Pancreas (tissue), 10 donors: Measurements from ENCODE around the gene ZSCAN25. TPM values are rescaled to one million over a fixed set of nuclear protein-coding genes. Genes with fewer than 3 reads are reported as not detected.
A peak's percentile ranks its signal among the peaks of the same experiment; 100 is the strongest.

Experiments used
- ATAC-seq, 4 donors: fragments of 200-7000 bp; cut with Tn5 transposase; one replicate each; pipeline versions ENCODE4 v1.8.0 to v1.9.1; 2020; ENCODE audit warnings: mild to moderate bottlenecking in 4 of 4, moderate library complexity in 4 of 4
- DNase-seq, 6 donors: peaks; one replicate each; pipeline ENCODE4 v3.0.0-alpha.2; 2020
- FAIRE-seq: peaks from 2 replicates; lab custom pipeline; 2012; peaks lifted over from hg19 to GRCh38; lab: Jason Lieb, UNC
- H3K27ac ChIP-seq, 4 donors: fragments of 200-600 bp; sonication (generic); 1 replicate in 3 of 4; 2 replicates in 1 of 4; pipeline versions ENCODE4 v1.5.0 to v1.8.0; 2020
- H3K27me3 ChIP-seq, 4 donors: fragments of 200-600 bp; one replicate each; pipeline ENCODE4 v1.8.0; 2021
- H3K36me3 ChIP-seq, 3 donors: fragments of 200-600 bp; sonication (generic) in 1 of 3; one replicate each; pipeline versions ENCODE4 v1.5.0 to v1.8.0; 2020 to 2021
- H3K4me1 ChIP-seq, 3 donors: fragments of 200-600 bp; one replicate each; pipeline ENCODE4 v1.8.0; 2021
- H3K4me3 ChIP-seq, 4 donors: fragments of 200-600 bp; sonication (generic) in 2 of 4; one replicate each; pipeline versions ENCODE4 v1.5.0 to v1.8.0; 2020 to 2021
- H3K9me3 ChIP-seq, 4 donors: fragments of 200-600 bp; one replicate each; pipeline ENCODE4 v1.8.0; 2021
- WGBS, 2 donors: extraction: QIAGEN DNeasy Blood & Tissue Kit; methylation state at CpG; one replicate each; pipeline ENCODE4 v1.1.7; 2013; 5-methylcytosine and 5-hydroxymethylcytosine counted together
- intact Hi-C, 3 donors: fragments of 100-400 bp; cut with DNase I; formaldehyde crosslinking; loops; one replicate each; pipeline versions ENCODE4 v1.11.1 to v1.14.2; 2022
- polyA plus RNA-seq, 2 donors: library from polyadenylated mRNA; stranded (reverse); fragments of 200-250 nt; gene quantifications; one replicate each; pipeline ENCODE4 v1.2.3, GENCODE V29; 2013
- total RNA-seq, 6 donors: library from RNA; stranded (reverse); fragmentation: NEBNext Ultra II Directional in 4 of 6; extraction: Animal tissue kit (Norgen Biotek cat#: 25700) in 4 of 6; gene quantifications; one replicate each; pipeline versions ENCODE4 v1.2.1 to v1.2.4, GENCODE V29; 2021 to 2023
- TF ChIP-seq, protein P1 (sequence below), 4 donors: fragments of 200-600 bp; sonication (generic) in 3 of 4; IDR thresholded peaks; one replicate each; pipeline versions ENCODE4 v1.5.0 to v1.8.0; 2021; ENCODE audit warnings: antibody characterized with exemption in 4 of 4
- donor health status: healthy with polysubstance abuse.
- donor health status: DM: no; HTN: no; CAD: no; lungs with moderate emphysema.
- donor health status: DM: no; HTN: no; CAD: no.
- donor health status: control.
- donor health status: control.
- donor health status: Bipolar disorder and iron deficiency.
- donor health status: DM: yes; HTN: yes; CAD: no.
- donor health status: DM: no; HTN: no; CAD: no.
- donor health status: DM: no; HTN: no; CAD: no.
- donor health status: DM: yes; HTN: yes; CAD: no.

The ZSCAN25 gene
- total and polyA plus RNA-seq, 8 donors, result 4.7 to 12.8 (median 8.0) TPM

DNA sequence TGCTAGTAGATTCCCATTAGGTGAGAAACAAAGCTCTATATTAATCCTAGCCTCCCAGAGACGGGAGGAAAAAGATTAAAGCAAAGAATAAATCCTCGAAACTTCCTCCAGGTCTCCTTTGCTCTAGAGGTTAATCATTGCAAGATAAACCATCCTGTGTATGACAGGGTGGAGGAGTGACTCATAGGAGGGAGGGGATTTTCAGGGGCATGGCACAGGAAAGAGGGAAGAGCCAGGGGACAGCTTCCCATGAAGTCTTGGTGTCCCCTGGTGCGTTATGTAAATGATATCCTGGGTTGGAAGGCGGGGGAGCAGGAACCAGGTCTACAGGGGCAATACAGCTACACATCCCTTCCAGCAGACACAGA, 62.3 kb downstream of the ZSCAN25 start:
- peak overlapping the region in 3 of 4 donors; percentile 26 to 40 (median 35) for H3K4me3 ChIP-seq
- intact Hi-C loops, result no loop called here
- peak; percentile 77 to 94 (median 84) for ATAC-seq
- H3K36me3 ChIP-seq, result peaks cover 0 to 10% (median 0%) of the 10 kb centered on the region in 3 donors
- H3K27me3 ChIP-seq, result no peaks in the 10 kb centered on the region
- 31 to 38% methylated on average over 4 of the region's 4 CpGs for WGBS, 2 donors
- no peak for FAIRE-seq
- peak in 4 of 6 donors; percentile 27 to 48 (median 37) for DNase-seq
- TF ChIP-seq, protein P1, sequence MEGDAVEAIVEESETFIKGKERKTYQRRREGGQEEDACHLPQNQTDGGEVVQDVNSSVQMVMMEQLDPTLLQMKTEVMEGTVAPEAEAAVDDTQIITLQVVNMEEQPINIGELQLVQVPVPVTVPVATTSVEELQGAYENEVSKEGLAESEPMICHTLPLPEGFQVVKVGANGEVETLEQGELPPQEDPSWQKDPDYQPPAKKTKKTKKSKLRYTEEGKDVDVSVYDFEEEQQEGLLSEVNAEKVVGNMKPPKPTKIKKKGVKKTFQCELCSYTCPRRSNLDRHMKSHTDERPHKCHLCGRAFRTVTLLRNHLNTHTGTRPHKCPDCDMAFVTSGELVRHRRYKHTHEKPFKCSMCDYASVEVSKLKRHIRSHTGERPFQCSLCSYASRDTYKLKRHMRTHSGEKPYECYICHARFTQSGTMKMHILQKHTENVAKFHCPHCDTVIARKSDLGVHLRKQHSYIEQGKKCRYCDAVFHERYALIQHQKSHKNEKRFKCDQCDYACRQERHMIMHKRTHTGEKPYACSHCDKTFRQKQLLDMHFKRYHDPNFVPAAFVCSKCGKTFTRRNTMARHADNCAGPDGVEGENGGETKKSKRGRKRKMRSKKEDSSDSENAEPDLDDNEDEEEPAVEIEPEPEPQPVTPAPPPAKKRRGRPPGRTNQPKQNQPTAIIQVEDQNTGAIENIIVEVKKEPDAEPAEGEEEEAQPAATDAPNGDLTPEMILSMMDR (IDR thresholded peaks at IDR 0.05), result no peak
- H3K4me1 ChIP-seq, result peaks cover 4 to 9% (median 7%) of the 10 kb centered on the region in 3 donors
- peak overlapping the region; percentile 1 to 75 (median 47) for H3K27ac ChIP-seq
- H3K9me3 ChIP-seq, result peaks cover 0 to 3% (median 0%) of the 10 kb centered on the region in 4 donors

DNA sequence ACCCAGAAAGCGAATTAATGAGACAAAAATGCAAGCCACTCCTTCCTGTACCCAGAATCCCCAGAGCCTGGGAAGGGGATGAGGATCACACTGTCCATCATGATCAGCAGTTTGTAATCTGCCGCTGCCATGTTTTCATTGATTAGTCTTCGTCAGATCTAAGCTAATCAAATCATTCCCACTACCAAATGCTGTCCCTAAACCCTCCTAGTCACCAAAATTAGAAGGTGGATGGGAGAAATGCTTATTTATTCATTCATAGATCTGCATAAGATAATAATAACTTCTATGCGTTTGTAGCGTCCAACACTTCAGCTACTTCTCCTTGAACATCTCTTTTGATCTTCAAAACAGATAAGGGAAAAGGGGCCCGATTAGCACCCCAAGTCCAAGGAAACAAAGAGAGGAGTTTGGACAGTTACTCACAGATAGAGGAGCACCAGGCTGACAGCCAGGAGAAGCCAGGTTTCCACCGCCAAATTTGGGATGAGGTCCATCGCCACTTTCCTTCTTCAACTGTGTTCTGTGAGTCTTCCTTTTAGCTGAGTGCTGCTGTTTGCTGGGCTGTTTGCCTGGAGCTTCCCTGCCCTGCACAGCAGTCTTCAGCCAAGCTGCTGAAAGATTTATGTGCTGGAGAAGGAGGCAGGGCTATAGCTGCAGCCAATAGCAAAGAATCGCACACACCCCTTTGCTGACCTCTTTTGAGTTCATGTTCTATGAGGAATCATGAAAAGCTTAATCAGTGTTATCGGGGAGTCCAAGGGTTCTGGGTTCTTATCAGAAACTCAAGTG, 62.9 kb downstream of the ZSCAN25 start, which contains the start of gene CYP3A5:
CYP3A5 (minus strand) TSS at position 597 of the 792 bp plus-strand sequence; CDS start at position 497, 100 bp downstream.
- ATAC-seq, result peak; percentile 84 to 92 (median 90)
- Histone ChIP-seq H3K4me1 (peaks cover 4 to 9% (median 7%) of the 10 kb centered on the region in 3 donors), H3K27ac (peak within 1 kb of the TSS; percentile 1 to 75 (median 47)), H3K36me3 (peaks cover 0 to 4% (median 0%) of the 10 kb centered on the region in 3 donors), H3K27me3 (no peaks in the 10 kb centered on the region), H3K4me3 (peak within 1 kb of the TSS in 3 of 4 donors; percentile 26 to 40 (median 35)), H3K9me3 (peaks cover 0 to 3% (median 0%) of the 10 kb centered on the region in 4 donors)
- intact Hi-C loops, result no loop called here
- FAIRE-seq, result no peak
- TF ChIP-seq, protein P1 (IDR thresholded peaks at IDR 0.05), result no peak
- WGBS, 2 donors, result 34 to 47% methylated on average over 10 of the region's 10 CpGs
- DNase-seq, result peak in 5 of 6 donors; percentile 54 to 63 (median 61)

Other genes with a start within 250 kb of the ZSCAN25 start
- gene ARPC1B, start 242.2 kb upstream of the ZSCAN25 start, total RNA-seq, result 10 to 100 TPM; 14.4 to 70.4 (median 29.6) TPM
- gene ARPC1B, start 242.2 kb upstream of the ZSCAN25 start, polyA plus RNA-seq, result 10 to 100 TPM; 50.3 to 59.6 TPM
- 10 to 100 TPM; 27.8 to 53.7 (median 38.2) TPM for gene PDAP1, start 208.3 kb upstream of the ZSCAN25 start, total RNA-seq
- gene PDAP1, start 208.3 kb upstream of the ZSCAN25 start, polyA plus RNA-seq, result 10 to 100 TPM; 46.7 to 84.6 TPM
- 10 to 100 TPM; 26.8 to 44.7 (median 28.9) TPM for gene BUD31, start 208.0 kb upstream of the ZSCAN25 start, total RNA-seq
- 10 to 100 TPM; 65.7 to 71.7 TPM for gene BUD31, start 208.0 kb upstream of the ZSCAN25 start, polyA plus RNA-seq
- 1 to 10 TPM; 1.4 to 3.6 (median 2.3) TPM for gene PTCD1, start 178.1 kb upstream of the ZSCAN25 start, total RNA-seq
- 1 to 10 TPM; 3.9 to 4.0 TPM for gene PTCD1, start 178.1 kb upstream of the ZSCAN25 start, polyA plus RNA-seq
- gene CPSF4, start 178.0 kb upstream of the ZSCAN25 start, total RNA-seq, result 10 to 100 TPM; 15.2 to 26.2 (median 21.5) TPM
- 10 to 100 TPM; 29.2 to 42.5 TPM for gene CPSF4, start 178.0 kb upstream of the ZSCAN25 start, polyA plus RNA-seq
- gene ATP5MF, start 150.8 kb upstream of the ZSCAN25 start, total RNA-seq, result 100 to 1,000 TPM in 1 of 6 donors, 10 to 100 TPM in 5; 50.8 to 102 (median 83.4) TPM
- 100 to 1,000 TPM; 412 to 428 TPM for gene ATP5MF, start 150.8 kb upstream of the ZSCAN25 start, polyA plus RNA-seq
- 1 to 10 TPM; 3.6 to 7.8 (median 4.3) TPM for gene ZNF789, start 144.1 kb upstream of the ZSCAN25 start, total RNA-seq
- 10 to 100 TPM; 12.9 to 21.9 TPM for gene ZNF789, start 144.1 kb upstream of the ZSCAN25 start, polyA plus RNA-seq
- gene ZNF394, start 116.7 kb upstream of the ZSCAN25 start, total RNA-seq, result 10 to 100 TPM; 10.3 to 16.8 (median 13.2) TPM
- 10 to 100 TPM; 15.6 to 15.9 TPM for gene ZNF394, start 116.7 kb upstream of the ZSCAN25 start, polyA plus RNA-seq
- gene ZKSCAN5, start 112.3 kb upstream of the ZSCAN25 start, total RNA-seq, result 1 to 10 TPM; 1.4 to 4.1 (median 2.0) TPM
- gene ZKSCAN5, start 112.3 kb upstream of the ZSCAN25 start, polyA plus RNA-seq, result 1 to 10 TPM; 2.4 TPM
- 1 to 10 TPM; 1.7 to 4.1 (median 2.3) TPM for gene FAM200A, start 64.8 kb upstream of the ZSCAN25 start, total RNA-seq
- gene FAM200A, start 64.8 kb upstream of the ZSCAN25 start, polyA plus RNA-seq, result 1 to 10 TPM; 2.3 to 4.3 TPM
- gene ZNF655, start 58.3 kb upstream of the ZSCAN25 start, total RNA-seq, result 10 to 100 TPM; 23.2 to 41.8 (median 29.7) TPM
- gene ZNF655, start 58.3 kb upstream of the ZSCAN25 start, polyA plus RNA-seq, result 10 to 100 TPM; 42.8 to 45.2 TPM
- gene TMEM225B, start 18.7 kb upstream of the ZSCAN25 start, total RNA-seq, result 1 to 10 TPM in 1 of 6 donors, under 1 TPM in 5; 0.16 to 1.1 (median 0.48) TPM
- gene TMEM225B, start 18.7 kb upstream of the ZSCAN25 start, polyA plus RNA-seq, result 1 to 10 TPM; 1.2 to 1.5 TPM
- gene CYP3A5, start 63.0 kb downstream of the ZSCAN25 start, total RNA-seq, result 100 to 1,000 TPM in 1 of 6 donors, 10 to 100 TPM in 4, 1 to 10 TPM in 1; 10.0 to 129 (median 28.1) TPM
- gene CYP3A5, start 63.0 kb downstream of the ZSCAN25 start, polyA plus RNA-seq, result 100 to 1,000 TPM; 108 to 219 TPM
- 1 to 10 TPM in 1 of 6 donors, under 1 TPM in 4, not detected in 1; 0.19 to 1.3 (median 0.25) TPM for gene CYP3A7, start 118.2 kb downstream of the ZSCAN25 start, total RNA-seq
- gene CYP3A7, start 118.2 kb downstream of the ZSCAN25 start, polyA plus RNA-seq, result under 1 TPM; 0.11 to 0.23 TPM
- 10 to 100 TPM in 1 of 6 donors, 1 to 10 TPM in 2, under 1 TPM in 2, not detected in 1; 0.25 to 11.0 (median 3.0) TPM for gene CYP3A4, start 167.2 kb downstream of the ZSCAN25 start, total RNA-seq
- gene CYP3A4, start 167.2 kb downstream of the ZSCAN25 start, polyA plus RNA-seq, result 1 to 10 TPM; 4.3 to 5.4 TPM
- gene CYP3A43, start 211.1 kb downstream of the ZSCAN25 start, total RNA-seq, result 1 to 10 TPM in 3 of 6 donors, under 1 TPM in 3; 0.15 to 7.9 (median 0.96) TPM
- 1 to 10 TPM; 2.1 to 7.3 TPM for gene CYP3A43, start 211.1 kb downstream of the ZSCAN25 start, polyA plus RNA-seq